SK-N-SH treated with all-trans-retinoic acid at 6 μM for 48 hours (cell line): ENCODE results near the gene VAC14.

Experiments
- ATAC-seq: fragments of 200-7000 bp; cut with Tn5 transposase; 3 replicates; pipeline ENCODE4 v1.9.1; 2020; ENCODE audit warnings: mild to moderate bottlenecking, moderate library complexity
- CSDC2 ChIP-seq: fragments of 250-450 bp; sonication (Bioruptor Pico); IDR thresholded peaks from 2 replicates; pipeline ENCODE4 v1.5.0; 2020; ENCODE audit warnings: mild to moderate bottlenecking, moderate library complexity
- ESRRG ChIP-seq: fragments of 250-450 bp; sonication (Bioruptor Pico); IDR thresholded peaks from 2 replicates; pipeline ENCODE4 v1.6.1; 2021; ENCODE audit warnings: mild to moderate bottlenecking
- GLIS3 ChIP-seq: fragments of 250-450 bp; sonication (Bioruptor Pico); IDR thresholded peaks from 2 replicates; pipeline ENCODE4 v1.5.0; 2020; ENCODE audit warnings: mild to moderate bottlenecking, moderate library complexity
- ISL1 ChIP-seq: fragments of 250-450 bp; sonication (Bioruptor Pico); IDR thresholded peaks from 2 replicates; pipeline ENCODE4 v2.1.2; 2022; ENCODE audit warnings: mild to moderate bottlenecking, moderate library complexity
- OSR1 ChIP-seq: fragments of 250-450 bp; sonication (Bioruptor Pico); IDR thresholded peaks from 2 replicates; pipeline ENCODE4 v1.8.0; 2022; ENCODE audit warnings: moderate library complexity, mild to moderate bottlenecking, inconsistent platforms
- POU6F1 ChIP-seq: fragments of 250-450 bp; sonication (Bioruptor Pico); IDR thresholded peaks from 2 replicates; pipeline ENCODE4 v1.8.0; 2021; ENCODE audit warnings: low read depth, mild to moderate bottlenecking, moderate library complexity, borderline replicate concordance
- RARB ChIP-seq: fragments of 250-450 bp; sonication (Bioruptor Pico); IDR thresholded peaks from 2 replicates; pipeline ENCODE4 v1.8.0; 2021; ENCODE audit warnings: mild to moderate bottlenecking, moderate library complexity
- SNAI2 ChIP-seq: fragments of 250-450 bp; sonication (Bioruptor Pico); IDR thresholded peaks from 2 replicates; pipeline ENCODE4 v1.5.0; 2020; ENCODE audit warnings: mild to moderate bottlenecking, moderate library complexity
- TCF4 ChIP-seq: fragments of 250-450 bp; sonication (Bioruptor Pico); IDR thresholded peaks from 2 replicates; pipeline ENCODE4 v1.8.0; 2021; ENCODE audit warnings: mild to moderate bottlenecking, moderate library complexity, borderline replicate concordance
- TOX ChIP-seq: fragments of 250-450 bp; sonication (Bioruptor Pico); IDR thresholded peaks from 2 replicates; pipeline ENCODE4 v1.8.0; 2021; ENCODE audit warnings: mild to moderate bottlenecking, moderate library complexity, borderline replicate concordance
- ZC3H10 ChIP-seq: fragments of 250-450 bp; sonication (Bioruptor Pico); IDR thresholded peaks from 2 replicates; pipeline ENCODE4 v1.5.1; 2021; ENCODE audit warnings: mild to moderate bottlenecking, moderate library complexity
- ZFP3 ChIP-seq: fragments of 250-450 bp; sonication (Bioruptor Pico); IDR thresholded peaks from 2 replicates; pipeline ENCODE4 v1.5.0; 2020; ENCODE audit warnings: mild to moderate bottlenecking, moderate library complexity
- ZFP30 ChIP-seq: fragments of 450-650 bp; formaldehyde crosslinking; IDR thresholded peaks from 2 replicates; pipeline ENCODE4 v1.5.0; 2022; ENCODE audit warnings: mild to moderate bottlenecking, moderate library complexity
- ZNF565 ChIP-seq: fragments of 450-650 bp; formaldehyde crosslinking; conservative IDR thresholded peaks from 2 replicates; pipeline ENCODE4 v1.5.0; 2020; ENCODE audit warnings: low read depth, mild to moderate bottlenecking, moderate library complexity
- ZNF70 ChIP-seq: fragments of 450-650 bp; formaldehyde crosslinking; IDR thresholded peaks from 2 replicates; pipeline ENCODE4 v1.5.0; 2020; ENCODE audit warnings: mild to moderate bottlenecking, moderate library complexity
- ZNF8 ChIP-seq: fragments of 450-650 bp; formaldehyde crosslinking; IDR thresholded peaks from 2 replicates; pipeline ENCODE4 v1.5.0; 2020; ENCODE audit warnings: mild to moderate bottlenecking, moderate library complexity
- TF ChIP-seq, protein P1 (sequence below): fragments of 250-450 bp; sonication (Bioruptor Pico); IDR thresholded peaks from 2 replicates; pipeline ENCODE4 v1.5.1; 2021; ENCODE audit warnings: mild to moderate bottlenecking, moderate library complexity
- TF ChIP-seq, protein P2 (sequence below): fragments of 250-450 bp; sonication (Bioruptor Pico); IDR thresholded peaks from 2 replicates; pipeline ENCODE4 v1.8.0; 2020; ENCODE audit warnings: mild to moderate bottlenecking, moderate library complexity, borderline replicate concordance
- TF ChIP-seq, protein P3 (sequence below): fragments of 250-450 bp; sonication (Bioruptor Pico); IDR thresholded peaks from 2 replicates; pipeline ENCODE4 v1.5.0; 2020; ENCODE audit warnings: mild to moderate bottlenecking, moderate library complexity

VAC14 gene

DNA sequence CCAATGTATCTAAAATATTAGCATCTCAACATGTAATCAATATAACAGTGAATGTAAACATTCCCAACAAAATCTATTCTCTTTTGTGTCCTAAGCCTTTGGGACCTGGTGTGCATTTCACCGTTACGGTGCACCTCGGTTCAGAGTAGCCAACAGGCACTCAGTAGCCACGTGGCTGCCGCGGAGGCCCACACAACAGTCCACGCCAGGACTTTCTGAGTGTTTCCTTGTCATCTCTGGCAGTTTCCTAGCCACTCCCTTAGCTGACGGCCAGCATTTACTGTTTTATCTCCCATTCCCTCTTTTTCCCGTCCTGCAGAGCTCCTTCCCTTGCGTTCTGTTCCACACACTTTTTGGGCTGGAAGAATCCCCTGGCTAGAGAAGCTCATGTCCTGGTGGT lies 36.3 kb downstream of the VAC14 start:
- TF ChIP-seq SNAI2 (CRISPR knock-in tag) = no peak
- no peak for TF ChIP-seq TCF4
- no peak for TF ChIP-seq ISL1 (CRISPR knock-in tag)
- TF ChIP-seq ZC3H10 = no peak
- no peak for TF ChIP-seq TOX (CRISPR knock-in tag)
- TF ChIP-seq, all 23 proteins: peak for 0
- ATAC-seq = no peak

GRCh38 chr16:70760221-70760620 lies 40.7 kb downstream of the VAC14 start:
- ATAC-seq = no peak; the same call in 2 of the 3 replicates

DNA sequence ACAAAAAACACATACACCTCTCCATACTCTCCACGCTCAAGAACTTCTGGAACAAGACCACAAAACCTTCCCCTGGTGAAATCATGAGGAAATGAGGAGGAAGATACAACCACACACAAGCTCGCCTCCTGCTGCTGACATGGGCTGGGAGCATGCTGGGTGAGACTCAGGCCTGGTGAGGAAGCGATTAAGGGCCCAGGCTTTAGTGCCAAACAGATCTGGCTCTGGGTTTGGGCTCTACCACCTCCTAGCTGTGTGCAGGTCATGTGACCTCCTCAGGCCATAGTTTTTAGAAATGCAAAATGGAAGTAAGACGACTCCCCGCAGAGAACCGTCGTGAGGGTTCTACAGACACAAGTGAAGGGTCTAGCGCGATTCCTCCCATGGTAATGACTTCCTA lies 41.3 kb downstream of the VAC14 start:
- no peak for ATAC-seq
- TF ChIP-seq OSR1 (no peak), GLIS3 (CRISPR knock-in tag) (no peak)
- TF ChIP-seq, protein P1, sequence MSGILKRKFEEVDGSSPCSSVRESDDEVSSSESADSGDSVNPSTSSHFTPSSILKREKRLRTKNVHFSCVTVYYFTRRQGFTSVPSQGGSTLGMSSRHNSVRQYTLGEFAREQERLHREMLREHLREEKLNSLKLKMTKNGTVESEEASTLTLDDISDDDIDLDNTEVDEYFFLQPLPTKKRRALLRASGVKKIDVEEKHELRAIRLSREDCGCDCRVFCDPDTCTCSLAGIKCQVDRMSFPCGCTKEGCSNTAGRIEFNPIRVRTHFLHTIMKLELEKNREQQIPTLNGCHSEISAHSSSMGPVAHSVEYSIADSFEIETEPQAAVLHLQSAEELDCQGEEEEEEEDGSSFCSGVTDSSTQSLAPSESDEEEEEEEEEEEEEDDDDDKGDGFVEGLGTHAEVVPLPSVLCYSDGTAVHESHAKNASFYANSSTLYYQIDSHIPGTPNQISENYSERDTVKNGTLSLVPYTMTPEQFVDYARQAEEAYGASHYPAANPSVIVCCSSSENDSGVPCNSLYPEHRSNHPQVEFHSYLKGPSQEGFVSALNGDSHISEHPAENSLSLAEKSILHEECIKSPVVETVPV (CRISPR knock-in tag) = no peak

More at GRCh38 chr16:70760221-70760620, 40.7 kb downstream of the VAC14 start:
- TF ChIP-seq, protein P2, sequence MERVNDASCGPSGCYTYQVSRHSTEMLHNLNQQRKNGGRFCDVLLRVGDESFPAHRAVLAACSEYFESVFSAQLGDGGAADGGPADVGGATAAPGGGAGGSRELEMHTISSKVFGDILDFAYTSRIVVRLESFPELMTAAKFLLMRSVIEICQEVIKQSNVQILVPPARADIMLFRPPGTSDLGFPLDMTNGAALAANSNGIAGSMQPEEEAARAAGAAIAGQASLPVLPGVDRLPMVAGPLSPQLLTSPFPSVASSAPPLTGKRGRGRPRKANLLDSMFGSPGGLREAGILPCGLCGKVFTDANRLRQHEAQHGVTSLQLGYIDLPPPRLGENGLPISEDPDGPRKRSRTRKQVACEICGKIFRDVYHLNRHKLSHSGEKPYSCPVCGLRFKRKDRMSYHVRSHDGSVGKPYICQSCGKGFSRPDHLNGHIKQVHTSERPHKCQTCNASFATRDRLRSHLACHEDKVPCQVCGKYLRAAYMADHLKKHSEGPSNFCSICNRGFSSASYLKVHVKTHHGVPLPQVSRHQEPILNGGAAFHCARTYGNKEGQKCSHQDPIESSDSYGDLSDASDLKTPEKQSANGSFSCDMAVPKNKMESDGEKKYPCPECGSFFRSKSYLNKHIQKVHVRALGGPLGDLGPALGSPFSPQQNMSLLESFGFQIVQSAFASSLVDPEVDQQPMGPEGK = no peak
- TF ChIP-seq RARB = no peak
- TF ChIP-seq, protein P3, sequence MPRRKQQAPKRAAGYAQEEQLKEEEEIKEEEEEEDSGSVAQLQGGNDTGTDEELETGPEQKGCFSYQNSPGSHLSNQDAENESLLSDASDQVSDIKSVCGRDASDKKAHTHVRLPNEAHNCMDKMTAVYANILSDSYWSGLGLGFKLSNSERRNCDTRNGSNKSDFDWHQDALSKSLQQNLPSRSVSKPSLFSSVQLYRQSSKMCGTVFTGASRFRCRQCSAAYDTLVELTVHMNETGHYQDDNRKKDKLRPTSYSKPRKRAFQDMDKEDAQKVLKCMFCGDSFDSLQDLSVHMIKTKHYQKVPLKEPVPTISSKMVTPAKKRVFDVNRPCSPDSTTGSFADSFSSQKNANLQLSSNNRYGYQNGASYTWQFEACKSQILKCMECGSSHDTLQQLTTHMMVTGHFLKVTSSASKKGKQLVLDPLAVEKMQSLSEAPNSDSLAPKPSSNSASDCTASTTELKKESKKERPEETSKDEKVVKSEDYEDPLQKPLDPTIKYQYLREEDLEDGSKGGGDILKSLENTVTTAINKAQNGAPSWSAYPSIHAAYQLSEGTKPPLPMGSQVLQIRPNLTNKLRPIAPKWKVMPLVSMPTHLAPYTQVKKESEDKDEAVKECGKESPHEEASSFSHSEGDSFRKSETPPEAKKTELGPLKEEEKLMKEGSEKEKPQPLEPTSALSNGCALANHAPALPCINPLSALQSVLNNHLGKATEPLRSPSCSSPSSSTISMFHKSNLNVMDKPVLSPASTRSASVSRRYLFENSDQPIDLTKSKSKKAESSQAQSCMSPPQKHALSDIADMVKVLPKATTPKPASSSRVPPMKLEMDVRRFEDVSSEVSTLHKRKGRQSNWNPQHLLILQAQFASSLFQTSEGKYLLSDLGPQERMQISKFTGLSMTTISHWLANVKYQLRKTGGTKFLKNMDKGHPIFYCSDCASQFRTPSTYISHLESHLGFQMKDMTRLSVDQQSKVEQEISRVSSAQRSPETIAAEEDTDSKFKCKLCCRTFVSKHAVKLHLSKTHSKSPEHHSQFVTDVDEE (CRISPR knock-in tag) = no peak
- TF ChIP-seq, protein P1 (CRISPR knock-in tag) = no peak
- TF ChIP-seq ISL1 (CRISPR knock-in tag) = no peak
- no peak for TF ChIP-seq ZNF70 (CRISPR knock-in tag)
- TF ChIP-seq TCF4 = no peak

- no peak for ATAC-seq
- TF ChIP-seq, protein P2 = no peak
- no peak for TF ChIP-seq POU6F1 (CRISPR knock-in tag)
- no peak for TF ChIP-seq RARB
- TF ChIP-seq OSR1 = no peak
- no peak for TF ChIP-seq ESRRG (CRISPR knock-in tag)
- TF ChIP-seq ZC3H10 = no peak
- TF ChIP-seq ZNF8 = no peak
- TF ChIP-seq, protein P1 (CRISPR knock-in tag) = no peak
- no peak for TF ChIP-seq ZNF70 (CRISPR knock-in tag)
- TF ChIP-seq ZFP30 = no peak
- no peak for TF ChIP-seq ZNF565 (CRISPR knock-in tag)
- TF ChIP-seq, protein P3 (CRISPR knock-in tag) = no peak
- TF ChIP-seq TOX (CRISPR knock-in tag) = no peak
- no peak for TF ChIP-seq SNAI2 (CRISPR knock-in tag)
- no peak for TF ChIP-seq ZFP3 (CRISPR knock-in tag)
- no peak for TF ChIP-seq CSDC2
These were observed 42.2 kb downstream of the VAC14 start for GRCh38 chr16:70758786-70759185.
